A549 (cell line): ENCODE measurements around the gene PRUNE2.

Source experiments
- CHD2 ChIP-seq: fragments of 150-350 bp; IDR thresholded peaks from 2 replicates; pipeline ENCODE4 v1.6.1; 2014; ENCODE audit warnings: low read length; ENCODE audit not compliant: partially characterized antibody
- ESRRA ChIP-seq: fragments of 150-350 bp; IDR thresholded peaks from 2 replicates; pipeline ENCODE4 v1.6.1; 2014; ENCODE audit warnings: mild to moderate bottlenecking, low read length, borderline replicate concordance
- FOSL2 ChIP-seq, 2 experiments: fragments of 450-650 bp in 1 of 2; fragments of >200 bp in 1 of 2; sonication (Bioruptor Twin) in 1 of 2; formaldehyde crosslinking; IDR thresholded peaks; 2 replicates each; pipeline versions ENCODE4 v1.5.0 to v1.6.1; 2016 to 2020; ENCODE audit warnings: mild to moderate bottlenecking in 1 of 2, moderate library complexity in 1 of 2
- JUN ChIP-seq, 2 experiments: fragments of >200 bp; sonication (Bioruptor Twin); formaldehyde crosslinking; IDR thresholded peaks; 2 replicates in 1 of 2; 3 replicates in 1 of 2; pipeline ENCODE4 v1.6.1; 2016 to 2017
- KDM5A ChIP-seq: fragments of 200-600 bp; sonication (generic); IDR thresholded peaks from 2 replicates; pipeline ENCODE4 v1.6.1; 2016; ENCODE audit warnings: antibody characterized with exemption, mild to moderate bottlenecking
- MAFK ChIP-seq: fragments of 450-650 bp; IDR thresholded peaks from 2 replicates; pipeline ENCODE4 v1.6.1; 2014; ENCODE audit not compliant: partially characterized antibody
- POLR2A ChIP-seq: IDR thresholded peaks from 2 replicates; pipeline ENCODE4 v1.6.1; 2012; ENCODE audit warnings: mild to moderate bottlenecking, low read length
- SREBF2 ChIP-seq: fragments of 450-650 bp; IDR thresholded peaks from 2 replicates; pipeline ENCODE4 v1.6.1; 2014; ENCODE audit warnings: mild to moderate bottlenecking, moderate library complexity
- TF ChIP-seq, protein P1 (sequence below): fragments of >200 bp; sonication (Bioruptor Twin); formaldehyde crosslinking; IDR thresholded peaks from 3 replicates; pipeline ENCODE4 v1.5.1; 2016
- TF ChIP-seq, protein P2 (sequence below): IDR thresholded peaks from 2 replicates; pipeline ENCODE4 v1.6.1; 2012
- TF ChIP-seq, protein P3 (sequence below): fragments of 250-450 bp; sonication (Bioruptor Pico); IDR thresholded peaks from 2 replicates; pipeline ENCODE4 v1.5.0; 2021; ENCODE audit warnings: mild to moderate bottlenecking, moderate library complexity, borderline replicate concordance

DNA sequence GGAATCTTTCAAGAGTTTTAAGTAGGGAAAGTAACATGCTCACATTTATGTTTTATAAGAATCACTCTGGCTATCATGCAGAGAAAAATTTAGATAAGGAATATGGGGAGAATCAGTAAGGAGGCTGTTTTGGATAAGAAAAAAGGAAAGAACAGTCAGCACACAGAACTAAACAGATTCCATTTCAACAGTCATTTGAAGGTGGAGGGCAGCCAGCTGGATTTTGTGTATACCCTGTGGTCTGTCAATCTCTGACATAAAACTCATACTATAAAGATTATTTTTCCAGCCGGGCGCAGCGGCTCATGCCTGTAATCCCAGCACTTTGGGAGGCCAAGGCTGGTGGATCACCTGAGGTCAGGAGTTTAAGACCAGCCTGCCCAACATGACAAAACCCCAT is 77.5 kb downstream of the PRUNE2 start:
- TF ChIP-seq JUN (IDR thresholded peaks at IDR 0.05) (no peak), CHD2 (no peak), FOSL2 (IDR thresholded peaks at IDR 0.05) (no peak), FOSL2 (CRISPR knock-in tag; IDR thresholded peaks at IDR 0.05) (no peak), MAFK (no peak), KDM5A (no peak), ESRRA (no peak), SREBF2 (no peak), POLR2A (no peak)
- TF ChIP-seq, protein P1, sequence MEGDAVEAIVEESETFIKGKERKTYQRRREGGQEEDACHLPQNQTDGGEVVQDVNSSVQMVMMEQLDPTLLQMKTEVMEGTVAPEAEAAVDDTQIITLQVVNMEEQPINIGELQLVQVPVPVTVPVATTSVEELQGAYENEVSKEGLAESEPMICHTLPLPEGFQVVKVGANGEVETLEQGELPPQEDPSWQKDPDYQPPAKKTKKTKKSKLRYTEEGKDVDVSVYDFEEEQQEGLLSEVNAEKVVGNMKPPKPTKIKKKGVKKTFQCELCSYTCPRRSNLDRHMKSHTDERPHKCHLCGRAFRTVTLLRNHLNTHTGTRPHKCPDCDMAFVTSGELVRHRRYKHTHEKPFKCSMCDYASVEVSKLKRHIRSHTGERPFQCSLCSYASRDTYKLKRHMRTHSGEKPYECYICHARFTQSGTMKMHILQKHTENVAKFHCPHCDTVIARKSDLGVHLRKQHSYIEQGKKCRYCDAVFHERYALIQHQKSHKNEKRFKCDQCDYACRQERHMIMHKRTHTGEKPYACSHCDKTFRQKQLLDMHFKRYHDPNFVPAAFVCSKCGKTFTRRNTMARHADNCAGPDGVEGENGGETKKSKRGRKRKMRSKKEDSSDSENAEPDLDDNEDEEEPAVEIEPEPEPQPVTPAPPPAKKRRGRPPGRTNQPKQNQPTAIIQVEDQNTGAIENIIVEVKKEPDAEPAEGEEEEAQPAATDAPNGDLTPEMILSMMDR, result no peak
- TF ChIP-seq, protein P2, sequence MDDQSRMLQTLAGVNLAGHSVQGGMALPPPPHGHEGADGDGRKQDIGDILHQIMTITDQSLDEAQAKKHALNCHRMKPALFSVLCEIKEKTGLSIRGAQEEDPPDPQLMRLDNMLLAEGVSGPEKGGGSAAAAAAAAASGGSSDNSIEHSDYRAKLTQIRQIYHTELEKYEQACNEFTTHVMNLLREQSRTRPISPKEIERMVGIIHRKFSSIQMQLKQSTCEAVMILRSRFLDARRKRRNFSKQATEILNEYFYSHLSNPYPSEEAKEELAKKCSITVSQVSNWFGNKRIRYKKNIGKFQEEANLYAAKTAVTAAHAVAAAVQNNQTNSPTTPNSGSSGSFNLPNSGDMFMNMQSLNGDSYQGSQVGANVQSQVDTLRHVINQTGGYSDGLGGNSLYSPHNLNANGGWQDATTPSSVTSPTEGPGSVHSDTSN, result no peak
- TF ChIP-seq, protein P3, sequence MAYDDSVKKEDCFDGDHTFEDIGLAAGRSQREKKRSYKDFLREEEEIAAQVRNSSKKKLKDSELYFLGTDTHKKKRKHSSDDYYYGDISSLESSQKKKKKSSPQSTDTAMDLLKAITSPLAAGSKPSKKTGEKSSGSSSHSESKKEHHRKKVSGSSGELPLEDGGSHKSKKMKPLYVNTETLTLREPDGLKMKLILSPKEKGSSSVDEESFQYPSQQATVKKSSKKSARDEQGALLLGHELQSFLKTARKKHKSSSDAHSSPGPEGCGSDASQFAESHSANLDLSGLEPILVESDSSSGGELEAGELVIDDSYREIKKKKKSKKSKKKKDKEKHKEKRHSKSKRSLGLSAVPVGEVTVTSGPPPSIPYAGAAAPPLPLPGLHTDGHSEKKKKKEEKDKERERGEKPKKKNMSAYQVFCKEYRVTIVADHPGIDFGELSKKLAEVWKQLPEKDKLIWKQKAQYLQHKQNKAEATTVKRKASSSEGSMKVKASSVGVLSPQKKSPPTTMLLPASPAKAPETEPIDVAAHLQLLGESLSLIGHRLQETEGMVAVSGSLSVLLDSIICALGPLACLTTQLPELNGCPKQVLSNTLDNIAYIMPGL, result no peak
